Activated CD8-positive, alpha-beta memory T cell treated with anti-CD3 and anti-CD28 coated beads for 24 hours (primary cell): ENCODE results near the gene PHETA1.

Source experiments
- DNase-seq: peaks from one replicate; pipeline ENCODE4 v3.0.0-alpha.2; 2020

PHETA1 gene

GRCh38 chr12:111368291-111368787, 556 bp downstream of the PHETA1 start:
- DNase-seq: no peak

- DNase-seq: no peak
Observed at GRCh38 chr12:111367661-111368221, 1.2 kb downstream of the PHETA1 start.

DNA sequence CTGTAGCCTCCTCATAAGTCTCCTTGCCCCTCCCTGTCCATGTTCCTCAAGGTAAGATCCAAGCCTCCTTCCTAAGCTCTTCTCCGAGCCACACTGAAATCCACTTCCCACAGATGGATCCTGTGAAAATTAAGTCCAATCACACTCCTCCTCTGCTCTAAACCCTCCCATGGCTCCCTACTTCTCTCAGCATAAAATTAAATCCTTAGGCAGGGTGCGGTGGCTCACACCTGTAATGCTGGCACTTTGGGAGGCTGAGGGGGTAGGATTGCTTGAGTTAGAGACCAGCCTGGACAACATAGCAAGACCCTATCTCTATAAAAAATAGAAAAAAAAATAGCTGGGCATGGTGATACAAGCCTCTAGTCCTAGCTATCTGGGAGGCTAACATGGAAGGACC, 2.3 kb downstream of the PHETA1 start:
- no peak for DNase-seq

- DNase-seq: no peak
Observed at GRCh38 chr12:111366075-111366474, 2.8 kb downstream of the PHETA1 start.

GRCh38 chr12:111363578-111363977, 5.3 kb downstream of the PHETA1 start:
- no peak for DNase-seq

GRCh38 chr12:111362687-111363475, 6.0 kb downstream of the PHETA1 start:
- no peak for DNase-seq

DNA sequence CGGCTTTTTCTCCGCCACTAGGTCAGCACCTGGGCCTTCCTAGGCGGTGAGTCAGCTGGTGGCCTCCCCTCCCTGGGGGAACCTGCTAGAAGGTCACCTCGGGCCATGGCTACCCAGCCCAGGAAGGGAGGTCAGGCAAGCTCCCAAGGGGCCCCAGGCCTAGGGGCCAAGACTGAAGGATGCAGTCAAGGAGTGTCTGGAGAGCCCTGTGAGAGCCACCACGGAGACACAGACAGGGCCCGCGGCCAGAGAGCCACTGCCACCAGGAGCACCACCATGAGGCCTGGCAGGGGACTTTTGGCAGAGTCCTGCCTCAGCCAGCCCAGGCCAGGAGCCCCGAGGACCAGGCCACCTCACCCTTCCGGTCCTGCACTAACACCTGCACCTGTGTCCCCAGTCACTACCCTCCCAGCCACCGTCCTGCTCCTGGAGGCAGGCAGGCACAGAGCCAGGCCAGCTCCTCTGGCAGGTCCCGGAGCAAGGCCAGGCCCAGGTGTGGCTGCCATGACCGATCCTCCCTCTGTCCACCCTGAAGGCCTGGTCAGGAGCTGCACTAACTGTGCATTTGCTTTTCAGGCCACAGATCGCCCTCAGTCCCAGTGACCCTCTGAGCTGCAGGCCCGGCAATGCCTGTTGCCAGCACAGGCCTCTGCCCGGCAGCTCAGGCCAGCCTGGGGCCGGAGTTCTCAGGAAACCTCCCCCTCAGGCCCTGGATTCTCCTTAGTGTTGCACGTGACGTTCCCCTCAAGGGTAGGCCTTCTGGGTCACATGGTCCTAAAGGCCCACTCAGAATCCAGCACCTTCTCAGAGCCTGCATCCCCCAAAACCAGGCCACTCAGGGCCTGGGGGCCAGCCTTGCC, 6.9 kb downstream of the PHETA1 start:
- no peak for DNase-seq

DNA sequence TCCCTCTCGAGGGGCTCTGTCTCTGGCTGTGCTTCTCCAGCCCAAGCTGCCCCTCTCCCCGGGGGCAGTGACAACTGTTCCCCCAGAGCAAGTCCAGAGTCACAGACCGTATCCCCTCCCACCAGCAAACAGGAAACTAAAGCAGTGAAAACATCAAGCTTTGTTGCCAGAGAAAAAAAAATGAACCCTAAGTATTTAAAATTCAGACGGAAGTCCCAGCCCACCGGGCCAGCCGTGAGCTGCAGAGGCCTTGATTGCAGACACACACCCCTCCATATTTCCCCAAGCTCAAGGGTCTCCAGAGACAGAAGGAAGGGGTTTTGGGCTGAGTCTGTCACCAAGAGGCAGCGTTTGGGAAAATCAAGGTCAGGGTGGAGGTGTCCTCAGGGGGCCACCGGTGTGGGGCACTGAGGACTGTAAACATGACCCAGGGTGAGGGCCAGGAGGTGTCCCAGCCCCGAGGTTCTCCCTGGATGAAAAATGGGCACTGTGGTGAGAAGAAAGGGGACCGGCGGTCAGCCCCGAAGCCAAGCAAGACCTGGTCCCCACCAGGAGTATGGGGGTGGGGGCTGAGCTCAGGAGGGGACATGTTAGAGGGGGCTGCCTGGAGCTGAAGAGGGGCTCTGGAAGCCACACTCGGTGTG, 7.7 kb downstream of the PHETA1 start:
- DNase-seq: no peak

GRCh38 chr12:111360325-111360930, 8.5 kb downstream of the PHETA1 start:
- no peak for DNase-seq

- DNase-seq: no peak
Observed at GRCh38 chr12:111359914-111360276, 9.0 kb downstream of the PHETA1 start.

DNA sequence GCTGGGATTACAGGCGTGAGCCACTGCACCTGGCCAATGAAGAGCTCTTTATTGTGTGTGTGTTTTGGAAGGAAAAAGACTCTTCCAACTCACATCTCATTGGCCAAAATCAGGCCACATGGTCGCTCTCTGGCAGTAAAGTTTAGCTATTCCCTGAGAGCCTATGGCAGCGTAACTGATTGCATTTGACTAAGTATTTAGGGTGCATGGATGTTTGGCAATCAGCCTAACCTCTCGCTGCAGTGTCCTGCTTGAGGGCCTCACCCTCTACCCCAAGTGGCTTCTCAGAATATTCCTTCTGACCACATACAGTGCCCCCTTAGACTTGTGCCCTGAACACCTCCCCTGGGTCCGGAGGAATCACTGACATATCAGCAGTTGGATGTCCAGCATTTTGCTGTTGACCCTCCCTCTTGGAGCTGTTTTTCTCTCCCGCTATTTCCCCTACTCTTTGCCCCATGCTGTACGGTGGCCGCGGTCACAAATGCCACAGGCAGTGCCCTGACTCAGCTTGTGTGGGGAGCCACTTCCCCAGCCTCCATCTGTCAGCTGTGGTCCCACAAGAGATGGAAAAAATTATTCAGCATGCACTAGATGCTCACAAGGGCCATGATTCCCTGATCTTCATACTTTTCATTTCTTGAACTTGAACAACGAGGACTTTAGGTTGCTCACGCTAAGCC, 9.5 kb downstream of the PHETA1 start:
- peak; percentile 67 for DNase-seq

DNA sequence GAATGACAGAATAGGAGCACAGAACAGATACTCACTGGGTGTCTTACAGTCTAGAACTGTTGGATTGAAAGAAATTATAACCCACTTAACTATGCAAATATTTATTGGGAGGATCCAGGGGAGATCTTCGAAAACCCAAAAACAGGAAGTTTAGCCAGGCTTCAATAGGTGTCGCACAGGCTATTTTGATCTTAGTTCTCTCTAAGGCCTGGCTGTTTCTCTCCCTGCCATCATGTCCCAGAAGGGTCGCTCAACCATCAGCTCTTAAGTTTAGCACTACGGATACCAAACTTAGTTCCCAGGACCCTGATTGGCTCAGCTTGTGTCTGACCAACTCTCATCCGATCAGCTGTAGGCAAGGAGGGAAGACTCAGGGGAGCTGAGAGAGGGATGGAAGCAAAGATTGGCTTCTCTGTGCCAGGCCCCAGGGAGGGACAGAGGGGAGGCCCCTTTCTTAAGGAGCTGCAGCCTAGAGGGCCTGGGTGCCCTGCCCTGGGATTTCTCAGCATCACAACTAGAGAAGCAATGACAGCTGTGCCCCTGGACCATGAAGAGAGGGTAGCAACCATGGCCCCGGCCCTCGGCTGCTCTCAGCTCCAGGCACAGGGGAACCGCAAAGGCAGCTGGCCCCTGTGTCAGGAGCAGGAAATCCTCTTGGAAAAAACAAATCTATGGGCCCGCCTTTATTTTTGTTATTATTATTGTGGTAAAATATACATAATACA, 13.5 kb downstream of the PHETA1 start:
- DNase-seq: no peak

GRCh38 chr12:111354511-111354910, 14.4 kb downstream of the PHETA1 start:
- DNase-seq: no peak

DNA sequence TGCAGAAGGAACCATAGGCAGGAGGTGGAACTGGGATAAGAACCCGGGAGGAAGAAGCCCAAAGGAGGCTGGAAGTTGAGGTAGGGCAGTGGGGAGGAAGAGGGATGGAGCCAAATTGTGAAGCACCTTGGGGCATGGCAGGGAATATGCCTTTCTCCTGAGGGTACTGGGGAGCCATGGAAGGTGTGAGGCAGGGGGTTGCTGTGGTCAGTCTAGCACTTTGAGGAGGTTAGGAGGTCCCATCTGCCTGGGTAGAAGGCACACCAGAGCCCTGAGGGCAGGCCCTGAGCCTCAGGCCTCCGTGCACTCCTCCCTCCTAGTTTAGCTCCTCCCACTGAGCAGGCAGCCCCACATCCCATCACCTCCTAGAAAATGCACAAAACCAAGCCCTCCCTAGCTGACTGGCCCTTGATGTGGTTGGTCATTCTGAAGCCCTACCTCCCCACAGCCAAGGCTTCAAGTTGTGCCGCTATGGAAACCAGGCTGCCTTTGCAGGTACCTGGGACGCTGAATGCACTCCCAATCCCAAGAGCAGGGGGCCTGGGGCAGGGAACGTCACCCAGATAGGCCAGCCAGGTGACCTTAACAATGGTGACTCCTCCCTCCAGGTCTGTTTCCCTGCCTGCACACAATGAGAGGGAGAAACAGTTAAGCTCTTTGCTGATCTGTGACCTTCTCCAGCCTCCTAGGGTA, 15.1 kb downstream of the PHETA1 start:
- DNase-seq: no peak

- no peak for DNase-seq
Observed at GRCh38 chr12:111353026-111353425, 15.9 kb downstream of the PHETA1 start.

DNA sequence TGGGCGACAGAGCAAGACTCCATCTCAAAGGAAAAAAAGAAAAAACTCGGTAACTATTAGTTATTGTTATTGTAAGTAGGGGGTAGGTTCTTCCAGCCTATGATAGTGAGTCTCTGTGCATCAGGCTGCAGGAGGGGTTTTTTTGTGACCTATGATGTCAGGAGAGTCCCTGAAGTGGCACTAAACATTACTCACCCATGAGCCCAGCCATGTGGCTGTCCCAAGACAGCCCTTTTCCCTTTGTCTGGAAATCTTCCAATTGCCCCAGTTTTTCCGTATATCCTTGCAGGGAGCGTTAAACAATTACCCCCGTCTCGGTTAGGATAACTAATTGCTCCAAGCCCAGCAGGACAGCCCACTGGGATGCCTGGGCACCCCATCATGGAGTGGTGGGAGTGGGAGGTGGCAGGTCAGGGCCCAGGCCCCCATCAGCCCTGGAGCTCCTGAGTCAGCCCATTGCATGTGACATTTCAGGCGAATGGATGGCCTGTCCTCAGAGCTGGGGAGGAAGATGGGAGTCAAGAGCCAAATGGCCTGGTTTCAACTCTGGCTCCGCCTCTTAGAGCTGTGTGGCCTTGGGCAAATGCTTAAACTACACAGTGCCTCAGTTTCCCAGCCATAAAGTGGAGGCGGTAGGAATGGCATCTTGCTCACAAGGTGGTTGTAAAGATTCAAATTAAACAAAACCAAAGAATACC, 16.4 kb downstream of the PHETA1 start:
- no peak for DNase-seq

GRCh38 chr12:111351026-111351425, 17.9 kb downstream of the PHETA1 start:
- DNase-seq: no peak

DNA sequence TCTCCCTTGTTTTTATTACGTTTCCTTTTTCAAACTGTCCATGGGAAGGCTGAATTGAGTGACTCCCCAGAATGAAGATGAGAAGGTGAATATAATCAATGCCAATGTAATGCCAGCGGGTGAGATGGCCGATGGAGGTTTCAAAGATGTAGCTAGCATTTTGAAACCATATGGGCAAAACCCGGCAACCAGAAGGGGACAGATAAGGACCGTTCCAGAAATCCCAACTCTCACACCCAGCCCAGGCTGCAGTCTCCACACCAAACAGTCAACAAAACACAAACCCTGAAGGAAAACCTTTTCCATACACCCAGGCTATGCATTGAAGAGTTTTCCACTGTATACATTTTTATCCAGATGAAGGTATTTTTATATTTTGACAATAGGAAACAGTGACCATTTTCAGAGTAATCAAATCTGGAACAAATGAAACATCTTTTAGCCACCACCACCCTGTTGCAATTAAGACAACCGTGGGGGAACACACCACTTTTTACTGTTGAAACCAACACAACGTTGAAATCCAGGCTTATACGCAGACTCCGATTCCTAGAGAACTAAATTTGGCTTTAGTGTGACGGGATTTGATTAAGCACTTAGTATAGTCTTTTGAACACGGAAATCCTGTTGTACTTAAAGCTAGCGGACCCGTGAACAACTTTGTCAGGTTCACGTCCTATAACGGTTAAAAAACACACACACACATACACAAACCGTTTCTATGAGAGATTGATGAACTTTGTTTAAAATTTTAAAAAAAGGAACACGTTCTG, 19.0 kb downstream of the PHETA1 start:
- DNase-seq: no peak

DNA sequence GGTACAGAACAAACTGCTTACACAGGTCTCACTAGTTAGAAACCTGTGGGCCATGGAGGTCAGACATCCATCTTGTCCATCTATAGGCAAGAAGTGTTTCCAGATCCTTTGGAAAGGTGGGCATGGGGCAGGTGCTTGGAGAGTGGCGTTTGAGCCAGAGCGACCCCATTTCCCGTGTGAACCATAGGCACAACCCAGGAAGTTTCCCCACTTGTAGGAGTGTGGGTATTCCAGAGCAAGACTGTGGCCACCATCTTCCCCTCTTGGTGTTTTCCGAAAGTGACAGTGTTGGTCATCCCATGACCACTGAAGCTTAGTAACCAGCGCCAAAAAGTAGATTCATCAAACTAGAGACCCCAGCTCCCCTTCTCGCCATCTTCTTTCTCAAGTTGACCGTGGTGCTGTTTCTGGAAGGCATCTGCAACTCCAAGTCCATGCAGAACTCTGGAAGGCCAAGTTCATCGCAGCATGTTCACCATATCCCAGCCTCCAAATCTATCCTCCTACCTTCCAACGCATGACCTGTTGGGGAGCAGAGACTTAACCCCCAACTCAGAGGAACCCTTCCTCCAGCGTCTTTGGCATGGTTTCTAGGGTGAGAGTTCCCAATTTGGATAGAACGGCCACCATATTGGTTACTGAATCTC, 19.7 kb downstream of the PHETA1 start:
- no peak for DNase-seq
